AG10803 (cell line): ENCODE measurements around the gene FAM76B.

Experiments used
- DNase-seq: peaks from one replicate; pipeline ENCODE4 v3.0.0; 2010; ENCODE audit warnings: low read depth
- H3K4me3 ChIP-seq: 2 replicates; pipeline ENCODE4 v1.5.1; 2011; ENCODE audit warnings: mild to moderate bottlenecking, low read length, control low read depth
- TF ChIP-seq, protein P1 (sequence below): conservative IDR thresholded peaks from 2 replicates; pipeline ENCODE4 v1.5.1; 2011; ENCODE audit warnings: mild to moderate bottlenecking, low read length, control low read depth, inconsistent platforms

FAM76B gene

DNA sequence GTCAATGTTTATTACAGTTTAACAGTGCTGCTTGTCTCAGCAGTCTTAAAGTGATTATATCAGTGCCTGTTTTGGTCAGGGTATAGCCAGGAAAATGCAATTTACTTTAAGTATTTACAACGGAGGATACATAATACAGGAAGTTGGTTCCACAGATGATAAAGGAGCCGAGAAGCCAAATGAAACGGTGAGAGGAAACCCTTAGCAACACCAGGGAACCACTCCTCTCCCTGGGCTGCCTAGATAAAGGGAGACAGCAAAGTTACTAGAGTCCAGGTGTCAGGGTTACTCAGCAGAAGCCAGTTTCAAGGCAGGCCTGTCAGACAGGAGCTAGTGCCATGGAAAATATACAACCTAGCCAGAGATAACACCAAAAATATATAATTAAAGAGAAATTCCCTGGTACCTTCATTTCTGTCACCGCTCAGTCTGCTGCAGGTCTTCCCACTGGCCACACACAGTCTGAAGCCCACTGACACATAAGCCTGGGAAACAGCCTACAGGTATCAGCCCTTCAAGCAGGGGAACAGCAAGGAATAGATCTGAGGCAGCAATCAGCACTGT is 55.5 kb downstream of the FAM76B start:
- no peak overlapping the region for H3K4me3 ChIP-seq
- DNase-seq: no peak
- TF ChIP-seq, protein P1, sequence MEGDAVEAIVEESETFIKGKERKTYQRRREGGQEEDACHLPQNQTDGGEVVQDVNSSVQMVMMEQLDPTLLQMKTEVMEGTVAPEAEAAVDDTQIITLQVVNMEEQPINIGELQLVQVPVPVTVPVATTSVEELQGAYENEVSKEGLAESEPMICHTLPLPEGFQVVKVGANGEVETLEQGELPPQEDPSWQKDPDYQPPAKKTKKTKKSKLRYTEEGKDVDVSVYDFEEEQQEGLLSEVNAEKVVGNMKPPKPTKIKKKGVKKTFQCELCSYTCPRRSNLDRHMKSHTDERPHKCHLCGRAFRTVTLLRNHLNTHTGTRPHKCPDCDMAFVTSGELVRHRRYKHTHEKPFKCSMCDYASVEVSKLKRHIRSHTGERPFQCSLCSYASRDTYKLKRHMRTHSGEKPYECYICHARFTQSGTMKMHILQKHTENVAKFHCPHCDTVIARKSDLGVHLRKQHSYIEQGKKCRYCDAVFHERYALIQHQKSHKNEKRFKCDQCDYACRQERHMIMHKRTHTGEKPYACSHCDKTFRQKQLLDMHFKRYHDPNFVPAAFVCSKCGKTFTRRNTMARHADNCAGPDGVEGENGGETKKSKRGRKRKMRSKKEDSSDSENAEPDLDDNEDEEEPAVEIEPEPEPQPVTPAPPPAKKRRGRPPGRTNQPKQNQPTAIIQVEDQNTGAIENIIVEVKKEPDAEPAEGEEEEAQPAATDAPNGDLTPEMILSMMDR: no peak

DNA sequence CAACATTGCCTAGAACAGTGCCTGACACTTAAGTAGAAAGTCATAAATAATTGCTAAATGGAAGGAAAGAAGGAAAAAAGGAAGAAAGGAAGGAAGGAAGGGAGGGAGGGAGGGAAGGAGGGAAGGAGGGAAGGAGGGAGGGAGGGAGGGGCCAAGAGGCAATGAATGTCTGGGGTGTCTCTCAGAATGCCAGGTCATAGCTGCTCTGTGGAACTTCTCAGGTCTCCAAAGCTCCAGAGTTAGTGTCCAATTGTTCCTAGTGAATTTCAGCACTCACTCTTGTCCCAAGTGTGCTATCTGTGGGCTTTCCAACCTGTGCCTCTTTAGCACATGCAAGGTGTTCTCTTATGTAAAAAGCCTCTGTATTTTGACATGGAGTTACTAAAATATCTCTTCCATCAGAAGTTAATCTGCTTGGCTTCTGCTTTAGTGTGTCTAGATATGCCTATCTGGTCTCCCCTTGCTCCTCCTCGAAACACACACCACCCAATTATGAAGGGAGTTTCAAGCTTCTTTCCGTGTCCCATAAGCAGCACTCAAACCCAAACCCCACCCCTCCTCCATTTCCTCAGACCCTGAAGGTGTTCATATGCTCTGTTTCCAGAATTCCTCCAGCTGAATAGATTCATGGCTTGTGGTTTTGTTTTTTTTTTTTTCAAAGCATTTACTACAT is 56.5 kb downstream of the FAM76B start:
- no peak overlapping the region for H3K4me3 ChIP-seq
- no peak for DNase-seq
- TF ChIP-seq, protein P1: no peak

DNA sequence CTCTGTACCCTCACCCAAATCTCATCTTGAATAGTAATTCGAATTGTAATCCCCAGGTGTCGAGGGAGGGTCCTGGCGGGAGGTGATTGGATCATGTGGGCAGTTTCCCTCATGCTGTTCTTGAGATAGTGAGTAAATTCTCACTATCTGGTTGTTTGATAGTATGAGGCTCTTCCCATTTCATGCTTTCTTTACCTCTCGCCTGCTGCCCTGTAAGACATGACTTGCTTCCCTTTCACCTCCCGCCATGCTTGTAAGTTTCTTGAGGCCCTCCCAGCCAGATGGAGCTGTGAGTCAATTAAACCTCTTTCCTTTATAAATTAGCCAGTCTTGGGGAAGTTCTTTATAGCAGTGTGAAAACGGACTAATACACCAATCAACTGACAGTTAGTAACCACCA is 60.1 kb downstream of the FAM76B start:
- H3K4me3 ChIP-seq: no peak overlapping the region
- TF ChIP-seq, protein P1: no peak
- no peak for DNase-seq

DNA sequence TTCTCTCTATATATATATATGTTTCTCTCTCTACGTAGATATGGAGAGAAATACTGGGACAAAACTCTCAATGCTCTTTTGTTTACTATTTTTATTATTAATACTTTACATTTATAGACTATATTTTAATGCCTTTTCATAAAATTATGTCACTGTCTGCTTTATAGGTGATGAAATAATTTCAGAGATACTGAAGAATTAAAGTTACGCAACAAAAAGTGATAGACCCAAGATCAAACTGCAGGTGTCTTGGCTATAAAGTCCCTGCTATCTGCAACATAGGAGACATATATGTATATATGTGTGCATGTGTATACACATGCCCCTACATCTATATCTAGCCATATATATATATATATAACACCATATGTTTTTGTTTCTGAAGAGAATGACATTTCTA is 60.8 kb downstream of the FAM76B start:
- DNase-seq: no peak
- TF ChIP-seq, protein P1: no peak
- H3K4me3 ChIP-seq: no peak overlapping the region

DNA sequence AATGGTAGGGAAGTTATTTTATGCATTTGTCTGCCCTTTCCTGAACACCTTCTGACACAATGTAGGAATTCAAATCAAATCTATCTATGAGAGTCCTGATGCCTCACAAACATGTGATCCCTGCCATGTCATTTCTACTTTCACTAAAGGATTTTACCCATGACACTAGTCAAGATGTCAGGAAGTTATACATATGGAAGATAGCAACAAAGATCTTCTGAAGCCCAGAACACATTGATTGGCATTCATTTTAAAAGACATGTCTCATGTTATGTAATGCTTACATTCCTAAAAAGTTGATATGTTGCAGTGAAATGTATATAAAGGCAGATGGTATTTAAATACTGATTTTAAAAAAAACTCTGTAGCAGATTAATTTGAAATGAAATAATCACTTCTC is 61.5 kb downstream of the FAM76B start:
- TF ChIP-seq, protein P1: no peak
- no peak for DNase-seq

DNA sequence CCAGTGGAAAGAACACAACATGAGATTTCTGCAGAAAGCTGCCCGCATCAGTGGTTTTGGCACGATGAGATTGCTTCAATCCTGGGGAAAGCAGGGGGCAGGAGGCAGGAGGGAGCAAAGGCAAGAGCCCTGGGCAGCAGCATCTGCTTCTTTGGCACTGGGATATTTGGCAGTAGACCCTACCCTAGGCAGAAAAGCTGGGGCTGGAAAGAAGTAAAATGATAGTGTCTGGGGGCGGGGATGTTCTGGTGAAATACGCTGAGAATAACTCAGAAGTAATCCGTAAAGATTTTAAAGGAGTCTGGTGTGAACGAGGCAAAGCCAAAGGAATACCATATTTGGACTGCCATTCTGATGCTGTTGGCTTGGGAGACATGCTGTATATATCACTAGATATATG is 62.0 kb downstream of the FAM76B start:
- H3K4me3 ChIP-seq: no peak overlapping the region
- DNase-seq: no peak
- TF ChIP-seq, protein P1: no peak

More for the DNA sequence above, 61.5 kb downstream of the FAM76B start:
- no peak overlapping the region for H3K4me3 ChIP-seq

DNA sequence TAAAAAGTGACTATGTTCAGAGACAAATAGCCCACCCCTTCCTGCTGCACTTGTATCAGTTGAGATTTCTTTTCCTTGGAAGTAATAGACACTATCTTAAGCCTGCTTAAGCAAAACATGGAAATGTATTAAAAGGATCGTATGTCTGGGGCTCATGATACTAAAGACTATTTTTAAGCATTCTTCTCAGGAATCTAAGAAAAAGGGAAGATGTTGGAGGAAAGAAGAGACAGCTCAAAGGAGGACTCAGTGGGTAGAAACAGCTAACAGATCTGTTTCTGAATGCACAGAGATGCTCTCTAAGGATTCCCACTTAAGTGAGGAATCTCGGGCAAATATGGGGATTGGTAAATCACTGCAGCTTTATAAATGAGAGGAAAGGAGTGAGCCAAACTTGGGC is 62.5 kb downstream of the FAM76B start:
- DNase-seq: no peak
- no peak overlapping the region for H3K4me3 ChIP-seq
- TF ChIP-seq, protein P1: no peak
